WTC11 (cell line): Measurements from ENCODE around the gene C12orf43. TPM values are rescaled to one million over a fixed set of nuclear protein-coding genes. Genes with fewer than 3 reads are reported as not detected.

Experiments used
- ATAC-seq: fragments of 200-7000 bp; cut with Tn5 transposase; 2 replicates; pipeline ENCODE4 v1.10.0; 2021; ENCODE audit warnings: mild to moderate bottlenecking, moderate library complexity
- CTCF ChIA-PET: fragments of 300-600 bp; sonication (Branson Sonifier 250); formaldehyde crosslinking; loops from one replicate; lab custom pipeline; 2021; ENCODE audit warnings: antibody characterized with exemption; lab: Charles Lee
- POLR2A ChIA-PET: fragments of 350-600 bp; sonication (Branson Sonifier 250); formaldehyde crosslinking; loops from one replicate; lab custom pipeline; 2021; ENCODE audit warnings: antibody characterized with exemption; lab: Charles Lee
- DNase-seq: peaks from one replicate; pipeline ENCODE4 v3.0.0; 2021; ENCODE audit warnings: low spot score
- H3K27ac Mint-ChIP-seq: 2 replicates; pipeline ENCODE4 v1.8.0; 2021; ENCODE audit warnings: mixed read lengths
- H3K27me3 Mint-ChIP-seq: 2 replicates; pipeline ENCODE4 v1.8.0; 2021; ENCODE audit warnings: low read depth, mild to moderate bottlenecking, moderate library complexity, mixed read lengths
- H3K36me3 Mint-ChIP-seq: 2 replicates; pipeline ENCODE4 v1.8.0; 2021; ENCODE audit warnings: mixed read lengths
- H3K4me1 Mint-ChIP-seq: 2 replicates; pipeline ENCODE4 v1.8.0; 2022; ENCODE audit warnings: mixed read lengths
- H3K4me3 Mint-ChIP-seq: 2 replicates; pipeline ENCODE4 v1.8.0; 2021; ENCODE audit warnings: mild to moderate bottlenecking, moderate library complexity, mixed read lengths
- H3K9me3 Mint-ChIP-seq: 2 replicates; pipeline ENCODE4 v1.8.0; 2021; ENCODE audit warnings: mixed read lengths
- AR ChIP-seq: fragments of 250-450 bp; sonication (Bioruptor Pico); IDR thresholded peaks from 2 replicates; pipeline ENCODE4 v1.9.0; 2021; ENCODE audit warnings: mild to moderate bottlenecking
- ATF2 ChIP-seq: sonication (generic); formaldehyde crosslinking; IDR thresholded peaks from 2 replicates; pipeline ENCODE4 v1.8.1; 2022; ENCODE audit warnings: low read depth, missing genetic modification reagents, borderline replicate concordance
- ATF3 ChIP-seq: sonication (generic); formaldehyde crosslinking; conservative IDR thresholded peaks from 2 replicates; pipeline ENCODE4 v1.8.1; 2022; ENCODE audit warnings: mild to moderate bottlenecking, missing genetic modification reagents
- ATF6 ChIP-seq: sonication (generic); formaldehyde crosslinking; IDR thresholded peaks from 2 replicates; pipeline ENCODE4 v1.8.1; 2023; ENCODE audit warnings: mild to moderate bottlenecking, missing genetic modification reagents
- CREM ChIP-seq: sonication (generic); formaldehyde crosslinking; IDR thresholded peaks from 2 replicates; pipeline ENCODE4 v1.8.1; 2022; ENCODE audit warnings: mild to moderate bottlenecking, missing genetic modification reagents, moderate library complexity
- ESRRA ChIP-seq: sonication (generic); formaldehyde crosslinking; IDR thresholded peaks from 2 replicates; pipeline ENCODE4 v1.8.1; 2022; ENCODE audit warnings: mild to moderate bottlenecking, missing genetic modification reagents, borderline replicate concordance
- FOXK1 ChIP-seq: sonication (generic); formaldehyde crosslinking; IDR thresholded peaks from 2 replicates; pipeline ENCODE4 v1.8.0; 2022; ENCODE audit warnings: mild to moderate bottlenecking, moderate library complexity, missing genetic modification reagents
- GTF2I ChIP-seq: fragments of 250-450 bp; sonication (Bioruptor Pico); conservative IDR thresholded peaks from 2 replicates; pipeline ENCODE4 v1.4.0; 2021; ENCODE audit warnings: mild to moderate bottlenecking
- IRF2 ChIP-seq: sonication (generic); formaldehyde crosslinking; IDR thresholded peaks from 2 replicates; pipeline ENCODE4 v1.8.0; 2022; ENCODE audit warnings: low read depth, missing genetic modification reagents, borderline replicate concordance
- MAX ChIP-seq: sonication (generic); formaldehyde crosslinking; IDR thresholded peaks from 2 replicates; pipeline ENCODE4 v1.8.0; 2022; ENCODE audit warnings: mild to moderate bottlenecking, missing genetic modification reagents
- MXD4 ChIP-seq: fragments of 250-450 bp; sonication (Bioruptor Pico); IDR thresholded peaks from 2 replicates; pipeline ENCODE4 v1.8.0; 2021; ENCODE audit warnings: mild to moderate bottlenecking, moderate library complexity, borderline replicate concordance
- NR2C2 ChIP-seq: sonication (generic); formaldehyde crosslinking; IDR thresholded peaks from 2 replicates; pipeline ENCODE4 v1.8.0; 2022; ENCODE audit warnings: mild to moderate bottlenecking, missing genetic modification reagents
- OVOL2 ChIP-seq: fragments of 250-450 bp; sonication (Bioruptor Pico); IDR thresholded peaks from 2 replicates; pipeline ENCODE4 v1.9.0; 2021; ENCODE audit warnings: mild to moderate bottlenecking, borderline replicate concordance
- PRDM15 ChIP-seq: sonication (generic); formaldehyde crosslinking; IDR thresholded peaks from 2 replicates; pipeline ENCODE4 v1.8.0; 2022; ENCODE audit warnings: missing genetic modification reagents
- STAT6 ChIP-seq: sonication (generic); formaldehyde crosslinking; conservative IDR thresholded peaks from 2 replicates; pipeline ENCODE4 v1.8.1; 2023; ENCODE audit warnings: mild to moderate bottlenecking, low read depth, missing genetic modification reagents, moderate library complexity
- TEAD4 ChIP-seq: sonication (generic); formaldehyde crosslinking; IDR thresholded peaks from 2 replicates; pipeline ENCODE4 v1.8.0; 2022; ENCODE audit warnings: mild to moderate bottlenecking, missing genetic modification reagents
- ZNF425 ChIP-seq: fragments of 250-450 bp; sonication (Bioruptor Pico); conservative IDR thresholded peaks from 2 replicates; pipeline ENCODE4 v1.9.0; 2021; ENCODE audit warnings: mild to moderate bottlenecking
- total RNA-seq: library from RNA; stranded (reverse); gene quantifications from 3 replicates; pipeline ENCODE4 v1.2.3, GENCODE V29; 2021

The C12orf43 gene
- total RNA-seq, 1 experiment from 2014 or later, result 20.7 TPM

GRCh38 chr12:120981407-120981941 is 34.8 kb downstream of the C12orf43 start:
- H3K4me3 Mint-ChIP-seq, result no peak overlapping the region
- ChIA-PET POLR2A (interaction anchor here (0.5 kb wide), 1 partner anchor 316 kb away, joined by 3 read pairs; no protein-coding TSS in a partner anchor), CTCF (interaction anchor here (1.0 to 4.6 kb wide), 4 partner anchors 10 to 332 kb away, joined by 3 to 35 read pairs (median 10); no protein-coding TSS in a partner anchor)
- ATAC-seq (no peak), DNase-seq (no peak)
- peak overlapping the region; percentile 80; the same call in 1 of the 2 replicates for H3K27ac Mint-ChIP-seq
- peaks cover 17% of the 10 kb centered on the region for H3K4me1 Mint-ChIP-seq
- H3K36me3 Mint-ChIP-seq, result no peaks in the 10 kb centered on the region
- TF ChIP-seq MXD4 (no peak), GTF2I (CRISPR knock-in tag) (peak; percentile 56), ATF3 (CRISPR knock-in tag) (no peak), ATF2 (CRISPR knock-in tag) (no peak), AR (CRISPR knock-in tag) (no peak)
- no peaks in the 10 kb centered on the region for H3K27me3 Mint-ChIP-seq
- no peaks in the 10 kb centered on the region for H3K9me3 Mint-ChIP-seq

- Mint-ChIP-seq H3K27me3 (no peaks in the 10 kb centered on the region), H3K4me3 (no peak overlapping the region), H3K9me3 (no peaks in the 10 kb centered on the region), H3K36me3 (no peaks in the 10 kb centered on the region), H3K27ac (no peak overlapping the region; the same call in 1 of the 2 replicates), H3K4me1 (peaks cover 17% of the 10 kb centered on the region)
- DNase-seq (no peak), ATAC-seq (peak; percentile 25)
- POLR2A ChIA-PET, result interaction anchor here (0.5 kb wide), 1 partner anchor 317 kb away, joined by 3 read pairs; no protein-coding TSS in a partner anchor
- CTCF ChIA-PET, result interaction anchor here (0.8 to 4.6 kb wide), 5 partner anchors 9 to 332 kb away, joined by 3 to 35 read pairs (median 6); no protein-coding TSS in a partner anchor
- TF ChIP-seq NR2C2 (CRISPR knock-in tag) (no peak), MAX (CRISPR knock-in tag) (no peak), TEAD4 (CRISPR knock-in tag) (no peak), ZNF425 (CRISPR knock-in tag) (no peak), FOXK1 (CRISPR knock-in tag) (no peak), IRF2 (no peak), ATF6 (CRISPR knock-in tag) (no peak), CREM (CRISPR knock-in tag) (no peak), PRDM15 (no peak), ESRRA (no peak), STAT6 (CRISPR knock-in tag) (no peak), OVOL2 (CRISPR knock-in tag) (no peak), MXD4 (no peak)
Observed at GRCh38 chr12:120980800-120981368, 35.4 kb downstream of the C12orf43 start.
